Activated naive CD4-positive, alpha-beta T cell treated with anti-CD3 and anti-CD28 coated beads, Interleukin-2, amount 50 U/mL, for 24 hours (primary cell): ENCODE results near the gene ESPL1.
"Not testable (repeated sequence)": the region's sequence is repeated elsewhere in the genome, so short reads cannot be mapped to it uniquely, and the experiment has no call there.

Source experiments
- H3K27ac Mint-ChIP-seq: one replicate; pipeline ENCODE4 v1.8.0; 2021; ENCODE audit warnings: mild to moderate bottlenecking, mixed read lengths
- H3K27me3 Mint-ChIP-seq: one replicate; pipeline ENCODE4 v1.8.0; 2021; ENCODE audit warnings: mixed read lengths
- H3K36me3 Mint-ChIP-seq: one replicate; pipeline ENCODE4 v1.8.0; 2021; ENCODE audit warnings: mixed read lengths
- H3K4me1 Mint-ChIP-seq: one replicate; pipeline ENCODE4 v1.8.0; 2021; ENCODE audit warnings: mixed read lengths
- H3K4me3 Mint-ChIP-seq: one replicate; pipeline ENCODE4 v1.8.0; 2021; ENCODE audit warnings: mild to moderate bottlenecking, mixed read lengths
- H3K9me3 Mint-ChIP-seq: one replicate; pipeline ENCODE4 v1.8.0; 2021; ENCODE audit warnings: mixed read lengths

ESPL1 gene

DNA sequence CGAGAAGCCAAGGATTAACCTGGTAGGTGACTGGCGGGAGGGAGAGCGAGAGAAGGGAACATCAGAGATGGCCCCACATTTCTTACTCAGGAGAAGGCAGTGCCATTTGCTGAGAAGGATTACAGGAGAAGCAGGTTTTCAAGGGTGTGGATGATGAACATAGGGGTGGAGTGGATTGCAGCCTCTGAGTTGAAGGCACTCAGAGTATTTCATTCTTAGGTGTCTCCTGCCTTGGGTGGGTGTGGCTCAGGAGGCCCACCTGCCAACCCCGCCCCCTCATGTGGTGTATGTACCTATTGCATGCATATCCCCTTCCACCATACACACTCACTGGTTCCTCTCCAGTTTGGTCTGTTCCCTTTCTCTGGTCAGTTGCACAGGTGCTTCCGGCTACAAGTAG, 6.3 kb downstream of the ESPL1 start:
- no peaks in the 10 kb centered on the region for H3K9me3 Mint-ChIP-seq
- no peaks in the 10 kb centered on the region for H3K4me1 Mint-ChIP-seq
- H3K36me3 Mint-ChIP-seq = no peaks in the 10 kb centered on the region
- no peak overlapping the region for H3K27ac Mint-ChIP-seq
- H3K4me3 Mint-ChIP-seq = no peak overlapping the region
- H3K27me3 Mint-ChIP-seq = no peaks in the 10 kb centered on the region

DNA sequence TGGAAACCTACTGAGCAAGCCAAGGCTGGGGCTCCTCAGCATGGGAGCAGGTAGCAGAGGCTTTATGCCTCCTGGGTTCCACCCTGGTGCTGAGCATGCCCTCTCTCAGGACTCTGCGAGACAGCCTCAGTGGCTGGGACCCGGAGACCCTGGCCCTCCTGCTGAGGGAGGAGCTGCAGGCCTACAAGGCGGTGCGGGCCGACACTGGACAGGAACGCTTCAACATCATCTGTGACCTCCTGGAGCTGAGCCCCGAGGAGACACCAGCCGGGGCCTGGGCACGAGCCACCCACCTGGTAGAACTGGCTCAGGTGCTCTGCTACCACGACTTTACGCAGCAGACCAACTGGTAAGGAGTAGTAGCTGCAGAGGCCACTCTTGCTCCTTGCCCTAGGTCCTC, 8.4 kb downstream of the ESPL1 start:
- Mint-ChIP-seq H3K27ac (no peak overlapping the region), H3K36me3 (no peaks in the 10 kb centered on the region), H3K9me3 (no peaks in the 10 kb centered on the region), H3K4me3 (no peak overlapping the region), H3K27me3 (no peaks in the 10 kb centered on the region), H3K4me1 (no peaks in the 10 kb centered on the region)

DNA sequence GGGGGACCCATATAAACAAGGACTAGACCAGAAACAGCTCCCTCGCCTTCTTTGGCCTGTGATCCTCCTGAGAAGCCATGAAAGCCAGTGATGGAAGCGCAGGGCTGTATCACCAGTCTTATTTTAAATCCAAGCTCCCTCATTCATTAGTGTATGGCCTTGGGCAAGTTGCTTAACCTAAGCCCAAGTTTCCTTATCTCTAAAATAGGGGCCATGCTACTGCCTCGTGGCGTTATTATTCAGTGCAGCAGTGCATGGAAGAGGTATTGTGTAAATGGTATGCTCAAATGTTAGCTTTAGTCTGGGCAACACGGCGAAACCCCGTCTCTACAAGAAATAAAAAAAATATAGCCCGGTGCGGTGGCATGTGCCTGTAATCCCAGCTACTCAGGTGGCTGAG, 9.9 kb downstream of the ESPL1 start:
- H3K4me1 Mint-ChIP-seq = no peaks in the 10 kb centered on the region
- no peaks in the 10 kb centered on the region for H3K36me3 Mint-ChIP-seq
- no peaks in the 10 kb centered on the region for H3K27me3 Mint-ChIP-seq
- H3K9me3 Mint-ChIP-seq = no peaks in the 10 kb centered on the region
- no peak overlapping the region for H3K27ac Mint-ChIP-seq
- no peak overlapping the region for H3K4me3 Mint-ChIP-seq

- no peaks in the 10 kb centered on the region for H3K27me3 Mint-ChIP-seq
- H3K36me3 Mint-ChIP-seq = peaks cover 2% of the 10 kb centered on the region
- H3K27ac Mint-ChIP-seq = no peak overlapping the region
- H3K4me3 Mint-ChIP-seq = no peak overlapping the region
- no peaks in the 10 kb centered on the region for H3K4me1 Mint-ChIP-seq
- H3K9me3 Mint-ChIP-seq = no peaks in the 10 kb centered on the region
Measured at GRCh38 chr12:53279283-53279869, 11.3 kb downstream of the ESPL1 start.

DNA sequence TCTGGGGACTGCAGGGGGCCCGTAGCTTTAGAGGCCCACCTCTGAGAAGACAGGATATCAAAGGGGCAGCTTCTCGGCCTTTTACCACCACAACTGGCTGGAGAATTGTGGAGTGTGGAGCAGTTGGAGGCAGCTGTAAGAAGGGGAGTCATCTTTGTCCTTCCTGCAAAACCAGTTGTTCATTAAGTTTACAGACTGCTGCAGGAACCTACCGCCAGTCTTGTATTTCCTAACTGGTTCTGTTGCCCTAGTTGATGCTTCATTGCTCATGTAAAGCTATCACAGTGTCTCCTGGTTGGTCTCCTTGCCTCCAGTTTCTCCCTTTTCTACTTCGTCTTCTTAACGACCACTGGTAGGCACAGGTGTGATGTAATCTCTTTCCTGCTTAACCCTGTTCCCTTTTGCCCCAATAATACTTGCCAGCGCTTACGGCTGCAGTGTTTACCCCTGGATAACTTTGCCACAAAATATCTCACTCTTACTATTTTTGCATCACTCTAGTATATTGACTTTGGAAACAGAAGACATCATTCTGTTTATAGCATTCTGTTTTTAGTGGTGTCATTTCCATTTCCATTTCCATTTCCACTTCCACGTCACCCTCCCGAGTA, 11.9 kb downstream of the ESPL1 start:
- H3K4me3 Mint-ChIP-seq = no peak overlapping the region
- no peaks in the 10 kb centered on the region for H3K9me3 Mint-ChIP-seq
- no peaks in the 10 kb centered on the region for H3K27me3 Mint-ChIP-seq
- H3K36me3 Mint-ChIP-seq = peaks cover 2% of the 10 kb centered on the region
- no peaks in the 10 kb centered on the region for H3K4me1 Mint-ChIP-seq
- H3K27ac Mint-ChIP-seq = no peak overlapping the region

DNA sequence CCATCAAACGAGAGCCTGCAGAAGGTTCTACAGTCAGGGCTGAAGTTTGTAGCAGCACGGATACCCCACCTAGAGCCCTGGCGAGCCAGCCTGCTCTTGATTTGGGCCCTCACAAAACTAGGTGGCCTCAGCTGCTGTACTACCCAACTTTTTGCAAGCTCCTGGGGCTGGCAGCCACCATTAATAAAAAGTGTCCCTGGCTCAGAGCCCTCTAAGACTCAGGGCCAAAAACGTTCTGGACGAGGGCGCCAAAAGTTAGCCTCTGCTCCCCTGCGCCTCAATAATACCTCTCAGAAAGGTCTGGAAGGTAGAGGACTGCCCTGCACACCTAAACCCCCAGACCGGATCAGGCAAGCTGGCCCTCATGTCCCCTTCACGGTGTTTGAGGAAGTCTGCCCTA, 18.3 kb downstream of the ESPL1 start:
- Mint-ChIP-seq H3K27ac (no peak overlapping the region), H3K27me3 (no peaks in the 10 kb centered on the region), H3K36me3 (peaks cover 3% of the 10 kb centered on the region), H3K9me3 (no peaks in the 10 kb centered on the region), H3K4me3 (no peak overlapping the region), H3K4me1 (peaks cover 19% of the 10 kb centered on the region)

- peaks cover 3% of the 10 kb centered on the region for H3K36me3 Mint-ChIP-seq
- no peaks in the 10 kb centered on the region for H3K9me3 Mint-ChIP-seq
- H3K27me3 Mint-ChIP-seq = no peaks in the 10 kb centered on the region
- H3K4me1 Mint-ChIP-seq = peaks cover 19% of the 10 kb centered on the region
- H3K27ac Mint-ChIP-seq = peak overlapping the region; percentile 15
- no peak overlapping the region for H3K4me3 Mint-ChIP-seq
Measured at GRCh38 chr12:53287741-53288216, 19.7 kb downstream of the ESPL1 start.

DNA sequence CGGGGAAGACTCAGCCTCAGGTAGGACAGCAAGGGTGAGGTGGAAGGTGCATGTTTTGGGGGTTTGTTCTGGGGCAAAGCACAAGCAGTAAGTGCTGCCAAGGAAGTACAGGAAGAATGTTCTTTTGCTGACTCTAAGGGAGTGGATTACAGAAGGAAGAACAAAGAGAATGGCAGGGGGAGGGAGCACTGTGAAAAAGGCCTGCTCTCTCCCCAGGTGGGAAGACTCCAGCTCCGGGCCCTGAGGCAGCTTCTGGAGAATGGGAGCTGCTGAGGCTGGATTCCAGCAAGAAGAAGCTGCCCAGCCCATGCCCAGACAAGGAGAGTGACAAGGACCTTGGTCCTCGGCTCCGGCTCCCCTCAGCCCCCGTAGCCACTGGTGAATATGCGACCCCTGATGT, 20.2 kb downstream of the ESPL1 start:
- Mint-ChIP-seq H3K27ac (peak overlapping the region; percentile 15), H3K4me1 (peaks cover 19% of the 10 kb centered on the region), H3K9me3 (no peaks in the 10 kb centered on the region), H3K36me3 (peaks cover 3% of the 10 kb centered on the region), H3K4me3 (no peak overlapping the region), H3K27me3 (no peaks in the 10 kb centered on the region)

DNA sequence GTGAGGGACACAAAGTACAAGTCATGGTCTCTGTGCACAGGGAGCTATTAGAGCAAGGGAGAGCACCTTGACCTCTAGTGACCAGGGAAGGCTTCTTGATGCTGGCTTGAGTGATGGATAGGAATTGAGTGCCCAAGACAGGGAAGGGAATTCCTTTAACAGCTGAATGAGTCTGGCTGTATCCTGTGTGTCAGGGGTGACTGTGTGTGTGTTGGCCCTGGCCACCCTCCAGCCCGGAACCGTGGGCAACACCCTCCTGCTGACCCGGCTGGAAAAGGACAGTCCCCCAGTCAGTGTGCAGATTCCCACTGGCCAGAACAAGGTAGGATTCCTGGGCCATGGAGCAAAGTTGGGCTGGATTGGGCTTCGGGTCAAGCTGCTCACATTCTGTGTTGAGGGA, 21.8 kb downstream of the ESPL1 start:
- no peaks in the 10 kb centered on the region for H3K27me3 Mint-ChIP-seq
- no peak overlapping the region for H3K4me3 Mint-ChIP-seq
- H3K27ac Mint-ChIP-seq = no peak overlapping the region
- peaks cover 1% of the 10 kb centered on the region for H3K36me3 Mint-ChIP-seq
- no peaks in the 10 kb centered on the region for H3K9me3 Mint-ChIP-seq
- H3K4me1 Mint-ChIP-seq = peaks cover 22% of the 10 kb centered on the region

DNA sequence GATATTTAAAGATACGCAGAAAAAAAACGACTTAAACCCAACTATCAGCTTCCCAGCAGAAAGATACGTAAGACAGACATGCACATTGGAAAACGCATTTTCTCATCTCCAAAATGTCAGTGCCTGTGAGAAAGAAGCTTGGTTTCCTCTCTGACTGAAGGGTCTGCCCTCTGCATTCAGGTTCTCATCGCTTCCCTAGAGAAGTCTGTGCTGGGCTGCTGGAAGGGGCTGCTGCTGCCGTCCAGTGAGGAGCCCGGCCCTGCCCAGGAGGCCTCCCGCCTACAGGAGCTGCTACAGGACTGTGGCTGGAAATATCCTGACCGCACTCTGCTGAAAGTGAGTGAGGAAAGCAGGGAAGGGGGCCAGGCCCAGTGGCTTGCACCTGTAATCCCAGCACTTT, 22.6 kb downstream of the ESPL1 start:
- Mint-ChIP-seq H3K9me3 (no peaks in the 10 kb centered on the region), H3K4me3 (peak overlapping the region; percentile 39), H3K27me3 (no peaks in the 10 kb centered on the region), H3K4me1 (peaks cover 29% of the 10 kb centered on the region), H3K36me3 (peaks cover 1% of the 10 kb centered on the region), H3K27ac (peak overlapping the region; percentile 12)

DNA sequence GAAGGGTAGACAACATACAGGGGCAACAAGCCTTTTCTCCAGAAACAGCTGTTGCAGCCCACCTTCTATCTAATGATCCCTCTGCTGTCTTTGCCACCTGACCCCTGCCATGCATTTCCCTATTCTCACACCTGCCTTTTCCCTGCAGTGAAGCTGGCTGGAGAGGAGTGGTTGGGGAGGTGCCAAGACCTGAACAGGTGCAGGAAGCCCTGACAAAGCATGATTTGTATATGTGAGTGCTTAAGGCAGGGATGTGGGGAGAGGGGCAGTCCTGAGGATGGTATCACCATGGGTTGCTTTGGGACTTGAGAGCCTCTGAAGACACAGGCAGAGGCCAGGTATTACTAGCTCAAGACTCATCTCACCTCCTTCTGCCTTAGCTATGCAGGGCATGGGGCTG, 24.3 kb downstream of the ESPL1 start:
- Mint-ChIP-seq H3K36me3 (peaks cover 5% of the 10 kb centered on the region), H3K27me3 (no peaks in the 10 kb centered on the region), H3K9me3 (no peaks in the 10 kb centered on the region), H3K4me3 (no peak overlapping the region), H3K27ac (no peak overlapping the region), H3K4me1 (peaks cover 39% of the 10 kb centered on the region)

GRCh38 chr12:53295070-53295890, 27.2 kb downstream of the ESPL1 start, which contains the start of gene PFDN5:
PFDN5 (plus strand) TSS chr12:53295542; CDS start chr12:53295568, 26 bp downstream.
- Mint-ChIP-seq H3K4me3 (peak within 1 kb of the TSS; percentile 94), H3K27ac (peak within 1 kb of the TSS; percentile 96), H3K9me3 (no peaks in the 10 kb centered on the region), H3K27me3 (no peaks in the 10 kb centered on the region), H3K4me1 (peaks cover 52% of the 10 kb centered on the region), H3K36me3 (peaks cover 11% of the 10 kb centered on the region)

- peak overlapping the region; percentile 94 for H3K4me3 Mint-ChIP-seq
- H3K27ac Mint-ChIP-seq = peak overlapping the region; percentile 96
- H3K36me3 Mint-ChIP-seq = peaks cover 13% of the 10 kb centered on the region
- H3K4me1 Mint-ChIP-seq = peaks cover 52% of the 10 kb centered on the region
- H3K9me3 Mint-ChIP-seq = no peaks in the 10 kb centered on the region
- no peaks in the 10 kb centered on the region for H3K27me3 Mint-ChIP-seq
Measured at GRCh38 chr12:53295891-53296219, 27.8 kb downstream of the ESPL1 start.

- Mint-ChIP-seq H3K4me1 (peaks cover 64% of the 10 kb centered on the region), H3K36me3 (peaks cover 13% of the 10 kb centered on the region), H3K27ac (peak overlapping the region; percentile 96)
Measured at GRCh38 chr12:53297106-53297505, 29.0 kb downstream of the ESPL1 start.

DNA sequence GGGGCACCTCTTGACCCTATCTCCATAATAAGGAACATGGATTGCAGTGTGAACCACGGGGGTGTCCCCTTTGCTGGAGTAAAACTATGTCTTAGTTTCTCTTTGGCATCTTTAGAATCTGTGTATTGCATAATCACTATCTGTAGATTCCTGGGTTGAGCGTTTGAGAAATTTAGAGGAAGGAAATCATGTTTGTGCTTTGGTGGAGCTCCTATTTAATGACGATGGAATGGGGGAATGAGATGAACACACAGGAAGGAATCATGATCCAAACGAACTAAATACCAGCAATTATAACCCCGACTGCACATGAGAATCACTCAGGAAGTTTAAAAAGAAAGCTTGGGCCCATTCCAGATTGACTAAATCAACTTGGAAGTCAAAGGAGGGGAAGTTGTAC, 30.1 kb downstream of the ESPL1 start:
- peaks cover 73% of the 10 kb centered on the region for H3K4me1 Mint-ChIP-seq
- H3K27ac Mint-ChIP-seq = peak overlapping the region; percentile 60
- peak overlapping the region; percentile 69 for H3K4me3 Mint-ChIP-seq
- no peaks in the 10 kb centered on the region for H3K9me3 Mint-ChIP-seq
- H3K36me3 Mint-ChIP-seq = peaks cover 13% of the 10 kb centered on the region
- H3K27me3 Mint-ChIP-seq = no peaks in the 10 kb centered on the region

More at GRCh38 chr12:53297106-53297505, 29.0 kb downstream of the ESPL1 start:
- peak overlapping the region; percentile 94 for H3K4me3 Mint-ChIP-seq
- not testable (repeated sequence) for H3K27me3 Mint-ChIP-seq, H3K9me3 Mint-ChIP-seq

DNA sequence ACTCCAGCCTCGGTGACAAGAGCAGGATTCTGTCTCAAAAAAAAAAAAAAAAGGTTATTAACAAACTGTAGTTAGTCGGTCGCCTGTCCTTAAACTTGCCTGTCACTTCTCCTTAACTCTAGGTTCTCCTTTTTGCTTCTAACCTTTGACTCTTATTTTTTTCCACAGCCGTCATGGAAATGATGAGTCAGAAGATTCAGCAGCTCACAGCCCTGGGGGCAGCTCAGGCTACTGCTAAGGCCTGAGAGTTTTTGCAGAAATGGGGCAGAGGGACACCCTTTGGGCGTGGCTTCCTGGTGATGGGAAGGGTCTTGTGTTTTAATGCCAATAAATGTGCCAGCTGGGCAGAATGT, 31.0 kb downstream of the ESPL1 start:
- Mint-ChIP-seq H3K27ac (peak overlapping the region; percentile 96), H3K27me3 (no peaks in the 10 kb centered on the region), H3K36me3 (peaks cover 13% of the 10 kb centered on the region), H3K4me1 (peaks cover 73% of the 10 kb centered on the region), H3K4me3 (peak overlapping the region; percentile 94), H3K9me3 (no peaks in the 10 kb centered on the region)
